Stomach (tissue), 4 donors: ENCODE results near the gene PNMA6A.
"Not testable (repeated sequence)": the region's sequence is repeated elsewhere in the genome, so short reads cannot be mapped to it uniquely, and the experiment has no call there.

Experiments used
- CTCF ChIP-seq, 7 experiments: fragments of 450-650 bp in 4 of 7; fragments of 200-600 bp in 3 of 7; sonication (generic) in 3 of 7; IDR thresholded peaks; one replicate each; pipeline ENCODE4 v1.5.1; 2016 to 2019; ENCODE audit warnings: antibody characterized with exemption in 7 of 7, control low read depth in 2 of 7, mild to moderate bottlenecking in 1 of 7
- POLR2A ChIP-seq, 4 donors: fragments of 450-650 bp; IDR thresholded peaks; one replicate each; pipeline ENCODE4 v1.6.1; 2016; ENCODE audit warnings: antibody characterized with exemption in 4 of 4, control low read depth in 2 of 4, mild to moderate bottlenecking in 1 of 4, moderate library complexity in 1 of 4

GRCh38 chrX:153066402-153066801, 5.9 kb upstream of the PNMA6A start:
- not testable (repeated sequence) for TF ChIP-seq CTCF, POLR2A (IDR thresholded peaks at IDR 0.05)
